ENCODE results near the gene HP. TPM values are rescaled to one million over a fixed set of nuclear protein-coding genes. Genes with fewer than 3 reads are reported as not detected.

HP gene
- total RNA-seq, 2 donors from 2014 or later, result 3.6 to 15.5 TPM

DNA sequence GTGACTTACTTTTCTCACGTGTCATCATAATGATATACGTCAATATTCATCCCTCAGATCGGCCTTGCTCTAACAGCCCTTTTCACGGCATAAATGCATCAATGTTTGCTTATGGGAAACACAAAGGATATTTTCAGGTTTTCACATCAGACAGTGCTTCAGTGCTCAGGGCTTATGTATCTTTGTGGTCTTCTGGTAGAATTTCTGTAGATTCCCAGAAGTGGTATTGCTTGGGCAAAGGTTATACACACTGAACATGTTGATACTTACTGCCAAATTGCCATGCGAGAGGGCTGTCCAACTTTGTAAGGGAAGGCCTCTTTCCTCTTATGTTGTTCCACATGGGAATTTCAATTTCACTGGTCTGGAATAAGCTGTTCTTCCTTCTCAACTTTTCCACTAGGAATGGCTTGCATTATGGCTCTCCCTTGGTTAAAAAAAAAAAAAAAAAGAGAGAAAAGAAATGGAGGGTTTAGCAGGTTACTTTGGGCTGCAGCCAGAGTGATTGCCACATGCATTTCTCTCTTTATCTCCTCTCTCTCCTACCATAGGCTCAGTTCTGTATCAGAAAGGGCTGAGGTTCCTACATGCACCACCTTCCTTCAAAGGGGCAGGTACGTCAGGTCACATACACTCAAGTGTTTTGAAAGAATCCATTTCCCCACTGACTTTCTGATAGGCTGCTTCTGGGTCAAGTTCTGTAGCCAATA is 26.5 kb upstream of the HP start:
- Histone ChIP-seq H3K36me3 (replicated peaks in 1 of 2; ENCODE audit: insufficient read depth in 1 of 2, low read depth in 2 of 2) (peaks cover 0 to 8% of the 10 kb centered on the region in 2 donors), H3K27ac (no peak overlapping the region), H3K27me3 (no peaks in the 10 kb centered on the region), H3K4me3 (no peak overlapping the region), H3K4me1 (no peaks in the 10 kb centered on the region), H3K9me3 (no peaks in the 10 kb centered on the region)
- DNase-seq (no peak), ATAC-seq (no peak)
- WGBS, 2 donors, result 92 to 93% methylated on average over 6 of the region's 6 CpGs
- intact Hi-C loops (cut with DNase I), result no loop called here
- TF ChIP-seq POLR2A (IDR thresholded peaks at IDR 0.05), result no peak
- TF ChIP-seq, protein P1, sequence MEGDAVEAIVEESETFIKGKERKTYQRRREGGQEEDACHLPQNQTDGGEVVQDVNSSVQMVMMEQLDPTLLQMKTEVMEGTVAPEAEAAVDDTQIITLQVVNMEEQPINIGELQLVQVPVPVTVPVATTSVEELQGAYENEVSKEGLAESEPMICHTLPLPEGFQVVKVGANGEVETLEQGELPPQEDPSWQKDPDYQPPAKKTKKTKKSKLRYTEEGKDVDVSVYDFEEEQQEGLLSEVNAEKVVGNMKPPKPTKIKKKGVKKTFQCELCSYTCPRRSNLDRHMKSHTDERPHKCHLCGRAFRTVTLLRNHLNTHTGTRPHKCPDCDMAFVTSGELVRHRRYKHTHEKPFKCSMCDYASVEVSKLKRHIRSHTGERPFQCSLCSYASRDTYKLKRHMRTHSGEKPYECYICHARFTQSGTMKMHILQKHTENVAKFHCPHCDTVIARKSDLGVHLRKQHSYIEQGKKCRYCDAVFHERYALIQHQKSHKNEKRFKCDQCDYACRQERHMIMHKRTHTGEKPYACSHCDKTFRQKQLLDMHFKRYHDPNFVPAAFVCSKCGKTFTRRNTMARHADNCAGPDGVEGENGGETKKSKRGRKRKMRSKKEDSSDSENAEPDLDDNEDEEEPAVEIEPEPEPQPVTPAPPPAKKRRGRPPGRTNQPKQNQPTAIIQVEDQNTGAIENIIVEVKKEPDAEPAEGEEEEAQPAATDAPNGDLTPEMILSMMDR (IDR thresholded peaks at IDR 0.05), result no peak

DNA sequence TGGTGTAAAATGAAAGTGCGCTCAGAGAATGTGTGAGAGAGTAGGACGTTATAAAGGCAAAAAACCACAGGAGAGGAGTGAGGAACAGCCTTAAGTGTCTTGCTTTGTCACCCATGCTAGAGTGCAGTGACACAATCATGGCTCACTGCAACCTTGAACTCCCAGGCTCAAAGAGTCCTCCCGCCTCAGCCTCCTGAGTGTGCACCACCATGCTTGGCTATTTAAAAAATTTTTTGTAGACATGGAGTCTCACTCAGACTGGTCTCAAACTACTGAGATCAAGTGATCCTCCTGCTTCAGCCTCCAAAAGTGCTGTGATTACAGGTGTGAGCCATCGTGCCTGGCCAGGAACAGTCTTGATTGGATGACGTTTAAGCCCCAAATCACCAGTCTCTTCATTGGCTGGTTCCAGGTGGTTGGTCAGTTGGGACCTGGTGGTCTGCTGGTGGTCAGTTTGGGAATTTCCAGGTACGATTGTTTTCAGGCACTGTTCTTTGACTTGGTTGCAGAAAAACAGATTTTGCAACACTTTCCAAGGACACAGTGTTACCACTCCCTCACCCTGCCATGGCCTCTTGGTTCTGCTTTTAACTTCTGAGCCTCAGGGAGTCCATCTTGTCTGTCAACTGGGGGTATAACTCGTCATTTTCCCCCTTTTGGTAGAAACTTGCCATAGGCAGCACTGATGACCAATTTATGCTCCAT is 24.6 kb upstream of the HP start:
- TF ChIP-seq POLR2A (IDR thresholded peaks at IDR 0.05), result no peak
- TF ChIP-seq, protein P1 (IDR thresholded peaks at IDR 0.05), result no peak

DNA sequence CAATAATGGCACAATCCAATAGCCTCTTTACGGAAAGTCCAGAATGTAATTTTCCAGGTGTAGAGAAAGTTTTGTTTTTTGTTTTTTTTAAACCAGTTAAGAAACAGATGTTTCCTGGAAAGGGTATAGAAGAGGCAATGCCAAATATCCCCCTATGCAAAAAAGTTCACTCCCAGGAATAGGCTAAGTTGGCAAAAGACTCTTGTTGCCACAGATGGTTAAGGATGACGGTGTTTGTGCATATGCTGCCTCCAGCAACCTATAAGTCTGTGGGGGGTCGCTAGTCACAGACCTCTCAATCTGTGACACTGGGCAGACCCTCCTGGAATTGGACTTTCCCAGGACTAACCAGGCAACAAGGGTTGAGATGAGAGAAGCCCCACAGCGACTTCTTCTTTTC is 20.9 kb upstream of the HP start:
- Histone ChIP-seq H3K27ac (no peak overlapping the region), H3K9me3 (no peaks in the 10 kb centered on the region), H3K4me3 (no peak overlapping the region), H3K4me1 (no peaks in the 10 kb centered on the region), H3K36me3 (replicated peaks in 1 of 2; ENCODE audit: insufficient read depth in 1 of 2, low read depth in 2 of 2) (no peaks in the 10 kb centered on the region), H3K27me3 (no peaks in the 10 kb centered on the region)
- DNase-seq (no peak), ATAC-seq (no peak)
- intact Hi-C loops (cut with DNase I), result no loop called here
- TF ChIP-seq, protein P1 (IDR thresholded peaks at IDR 0.05), result no peak
- TF ChIP-seq POLR2A (IDR thresholded peaks at IDR 0.05), result no peak
- 75 to 80% methylated on average over 4 of the region's 4 CpGs for WGBS, 2 donors

More for the DNA sequence above, 24.6 kb upstream of the HP start:
- Histone ChIP-seq H3K4me3 (no peak overlapping the region), H3K4me1 (no peaks in the 10 kb centered on the region), H3K27ac (no peak overlapping the region), H3K36me3 (replicated peaks in 1 of 2; ENCODE audit: insufficient read depth in 1 of 2, low read depth in 2 of 2) (peaks cover 0 to 4% of the 10 kb centered on the region in 2 donors), H3K9me3 (no peaks in the 10 kb centered on the region), H3K27me3 (no peaks in the 10 kb centered on the region)
- intact Hi-C loops (cut with DNase I), result no loop called here
- no peak for ATAC-seq
- no peak for DNase-seq
- WGBS, 2 donors, result 78 to 83% methylated on average over 7 of the region's 7 CpGs

DNA sequence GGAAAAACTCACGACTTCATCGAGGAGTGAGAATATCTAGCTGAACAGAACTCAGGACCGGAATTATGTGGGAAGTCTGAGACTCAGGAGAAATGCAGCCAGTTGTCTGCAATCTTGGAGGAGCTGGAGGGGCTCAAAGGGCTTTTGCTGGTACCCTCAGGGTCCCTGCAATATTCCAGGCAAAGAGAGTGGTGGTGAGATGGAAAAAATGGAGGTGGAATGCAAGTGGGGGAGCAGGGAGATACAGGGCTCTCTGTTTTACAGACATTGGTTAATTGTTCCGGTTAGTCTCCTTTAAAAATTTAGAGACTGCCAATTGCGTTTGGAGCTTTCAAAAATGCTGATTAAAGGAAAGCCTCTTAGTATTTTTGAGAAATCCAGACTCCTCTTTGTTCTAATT is 18.2 kb upstream of the HP start:
- Histone ChIP-seq H3K27ac (no peak overlapping the region), H3K9me3 (no peaks in the 10 kb centered on the region)
- no peak for DNase-seq

More for the DNA sequence above, 18.2 kb upstream of the HP start:
- no peak overlapping the region for H3K4me3 ChIP-seq
- no peaks in the 10 kb centered on the region for H3K27me3 ChIP-seq
- no peak for ATAC-seq
- intact Hi-C loops (cut with DNase I), result no loop called here
- H3K4me1 ChIP-seq, result peaks cover under 1% of the 10 kb centered on the region
- TF ChIP-seq, protein P1 (IDR thresholded peaks at IDR 0.05), result no peak
- TF ChIP-seq POLR2A (IDR thresholded peaks at IDR 0.05), result no peak
- H3K36me3 ChIP-seq (replicated peaks in 1 of 2; ENCODE audit: insufficient read depth in 1 of 2, low read depth in 2 of 2), result no peaks in the 10 kb centered on the region
- 80 to 81% methylated on average over 5 of the region's 5 CpGs for WGBS, 2 donors

Data from body of pancreas (tissue), 4 donors.